Parathyroid adenoma (tissue), 2 donors: ENCODE measurements around the gene GOLGA2.

ENCODE experiments used
- H2AFZ ChIP-seq: fragments of 300-600 bp; sonication (generic); one replicate; pipeline ENCODE4 v1.7.0; 2017; ENCODE audit warnings: antibody characterized with exemption, mild to moderate bottlenecking
- H3K27ac ChIP-seq: fragments of 300-600 bp; sonication (generic); one replicate; pipeline ENCODE4 v1.7.0; 2017
- H3K27me3 ChIP-seq: fragments of 300-600 bp; sonication (generic); one replicate; pipeline ENCODE4 v1.7.0; 2017; ENCODE audit warnings: low read length; ENCODE audit not compliant: control insufficient read depth, insufficient read depth
- H3K36me3 ChIP-seq: fragments of 300-600 bp; sonication (generic); one replicate; pipeline ENCODE4 v1.7.0; 2017; ENCODE audit warnings: low read length; ENCODE audit not compliant: control insufficient read depth, insufficient read depth
- H3K4me1 ChIP-seq: fragments of 300-600 bp; sonication (generic); one replicate; pipeline ENCODE4 v1.7.0; 2017; ENCODE audit warnings: control low read depth
- H3K4me2 ChIP-seq: fragments of 300-600 bp; sonication (generic); one replicate; pipeline ENCODE4 v1.7.0; 2017; ENCODE audit warnings: low read length
- H3K4me3 ChIP-seq: fragments of 300-600 bp; sonication (generic); one replicate; pipeline ENCODE4 v1.7.0; 2017; ENCODE audit warnings: low read depth, low read length
- H3K79me2 ChIP-seq: fragments of 300-600 bp; sonication (generic); one replicate; pipeline ENCODE4 v1.7.0; 2017; ENCODE audit warnings: control low read depth
- H3K9ac ChIP-seq: fragments of 300-600 bp; sonication (generic); one replicate; pipeline ENCODE4 v1.7.0; 2017; ENCODE audit warnings: mild to moderate bottlenecking
- H3K9me3 ChIP-seq: fragments of 300-600 bp; sonication (generic); one replicate; pipeline ENCODE4 v1.7.0; 2017; ENCODE audit warnings: low read length; ENCODE audit not compliant: control insufficient read depth
- CTCF ChIP-seq: fragments of 300-600 bp; sonication (generic); IDR thresholded peaks from one replicate; pipeline ENCODE4 v1.7.0; 2017; ENCODE audit warnings: antibody characterized with exemption, mild to moderate bottlenecking
- donor health status: primary hyperparathyroidism.

GOLGA2 gene

GRCh38 chr9:128254362-128254761, 21.4 kb downstream of the GOLGA2 start:
- H3K4me1 ChIP-seq = no peaks in the 10 kb centered on the region
- no peaks in the 10 kb centered on the region for H3K9me3 ChIP-seq
- no peak overlapping the region for H3K4me3 ChIP-seq
- H3K79me2 ChIP-seq = no peaks in the 10 kb centered on the region
- H3K9ac ChIP-seq = no peak overlapping the region
- H3K4me2 ChIP-seq = no peak overlapping the region
- H2AFZ ChIP-seq = no peak overlapping the region
- no peak for TF ChIP-seq CTCF
- no peaks in the 10 kb centered on the region for H3K27me3 ChIP-seq
- H3K36me3 ChIP-seq = no peaks in the 10 kb centered on the region
- H3K27ac ChIP-seq = no peak overlapping the region

DNA sequence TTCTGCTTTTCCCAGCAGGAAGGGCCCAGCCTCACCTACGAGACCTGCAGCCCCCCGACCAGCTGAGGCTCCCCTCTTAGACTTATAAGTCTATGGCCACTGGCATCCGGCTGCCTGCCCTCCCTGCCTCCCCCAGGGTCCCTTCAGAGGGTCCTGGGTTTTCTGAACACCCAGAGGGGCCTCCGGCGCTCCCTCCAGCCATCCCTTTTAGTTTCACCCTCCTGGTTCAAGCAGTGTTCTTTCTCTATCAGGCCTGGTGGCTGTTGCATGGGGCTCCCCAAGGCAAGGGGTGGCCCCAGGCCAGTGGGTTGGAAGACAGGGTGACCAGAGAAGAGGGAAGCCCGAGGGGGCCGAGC, 21.8 kb downstream of the GOLGA2 start:
- H3K27ac ChIP-seq = no peak overlapping the region
- no peak for TF ChIP-seq CTCF
- no peaks in the 10 kb centered on the region for H3K36me3 ChIP-seq

GRCh38 chr9:128253140-128253990, 22.4 kb downstream of the GOLGA2 start:
- no peak for TF ChIP-seq CTCF
- Histone ChIP-seq H3K27ac (no peak overlapping the region), H3K27me3 (no peaks in the 10 kb centered on the region), H2AFZ (no peak overlapping the region), H3K79me2 (no peaks in the 10 kb centered on the region), H3K4me3 (no peak overlapping the region), H3K9ac (no peak overlapping the region), H3K36me3 (no peaks in the 10 kb centered on the region), H3K9me3 (no peaks in the 10 kb centered on the region), H3K4me2 (no peak overlapping the region), H3K4me1 (no peaks in the 10 kb centered on the region)

More for the DNA sequence above, 21.8 kb downstream of the GOLGA2 start:
- Histone ChIP-seq H3K9ac (no peak overlapping the region), H3K4me3 (no peak overlapping the region), H3K9me3 (no peaks in the 10 kb centered on the region), H3K27me3 (no peaks in the 10 kb centered on the region), H3K79me2 (no peaks in the 10 kb centered on the region), H2AFZ (no peak overlapping the region), H3K4me1 (no peaks in the 10 kb centered on the region), H3K4me2 (no peak overlapping the region)

- Histone ChIP-seq H3K27me3 (no peaks in the 10 kb centered on the region), H3K27ac (no peak overlapping the region), H3K79me2 (no peaks in the 10 kb centered on the region), H2AFZ (no peak overlapping the region), H3K9ac (no peak overlapping the region), H3K36me3 (no peaks in the 10 kb centered on the region), H3K4me1 (no peaks in the 10 kb centered on the region), H3K4me3 (no peak overlapping the region), H3K4me2 (no peak overlapping the region), H3K9me3 (no peaks in the 10 kb centered on the region)
- TF ChIP-seq CTCF = no peak
These were observed 23.3 kb downstream of the GOLGA2 start for GRCh38 chr9:128252317-128253139.
